GM21360 (cell line): ENCODE measurements around the gene CLCA4.

Source experiments
- ATAC-seq: cut with Tn5 transposase; IDR thresholded peaks from one replicate; pipeline ENCODE4 v1.9.1; 2021; ENCODE audit warnings: mild to moderate bottlenecking, moderate library complexity; ENCODE audit not compliant: unreplicated experiment

The CLCA4 gene

GRCh38 chr1:86523670-86524354 lies 23.1 kb upstream of the CLCA4 start:
- no peak for ATAC-seq

DNA sequence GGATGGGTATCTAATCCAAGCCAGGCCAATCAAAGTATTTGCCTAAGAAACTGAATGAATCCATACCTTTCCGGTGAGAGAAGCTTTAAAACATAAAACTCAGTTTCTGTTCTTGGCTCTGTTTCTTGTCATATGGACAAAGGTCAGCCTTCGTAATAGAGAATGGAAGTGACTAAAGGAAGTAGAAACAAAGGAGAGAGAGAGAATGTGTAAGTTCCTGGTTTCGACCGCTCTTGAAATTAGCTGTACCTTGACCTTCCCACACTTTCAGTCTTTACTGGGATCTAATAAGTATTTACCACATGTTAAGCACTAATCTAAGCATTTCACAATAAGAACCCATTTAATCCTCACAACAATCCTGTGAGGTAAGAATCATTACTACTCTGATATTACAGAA lies 19.6 kb upstream of the CLCA4 start:
- no peak for ATAC-seq

DNA sequence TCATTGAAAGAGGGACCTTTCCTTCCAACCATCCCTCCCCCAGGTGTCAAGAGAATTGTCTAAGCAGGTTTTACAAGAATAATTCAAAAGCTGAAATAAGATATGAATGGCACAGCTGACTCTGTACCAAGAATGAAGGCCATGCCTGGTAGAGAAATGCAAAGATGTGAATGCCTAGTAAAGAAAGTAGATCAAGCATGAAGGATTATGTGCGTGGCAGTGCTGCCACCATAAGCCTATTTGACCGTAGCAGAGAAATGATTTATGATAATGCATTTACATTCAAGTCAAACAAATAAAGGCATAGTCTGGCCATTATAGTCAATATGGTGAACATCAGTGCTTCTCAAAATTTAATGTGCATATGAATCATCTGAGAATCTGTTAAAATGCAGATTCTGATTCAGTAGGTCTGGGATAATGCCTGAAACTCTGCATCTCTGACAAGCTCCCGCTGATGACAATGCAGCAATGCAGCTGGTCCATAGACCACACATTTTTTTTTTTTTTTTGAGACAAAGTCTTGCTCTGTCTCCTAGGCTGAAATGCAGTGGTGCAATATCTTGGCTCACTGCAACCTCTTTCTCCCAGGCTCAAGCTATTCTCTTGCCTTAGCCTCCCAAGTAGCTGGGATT lies 16.6 kb upstream of the CLCA4 start:
- ATAC-seq: no peak

DNA sequence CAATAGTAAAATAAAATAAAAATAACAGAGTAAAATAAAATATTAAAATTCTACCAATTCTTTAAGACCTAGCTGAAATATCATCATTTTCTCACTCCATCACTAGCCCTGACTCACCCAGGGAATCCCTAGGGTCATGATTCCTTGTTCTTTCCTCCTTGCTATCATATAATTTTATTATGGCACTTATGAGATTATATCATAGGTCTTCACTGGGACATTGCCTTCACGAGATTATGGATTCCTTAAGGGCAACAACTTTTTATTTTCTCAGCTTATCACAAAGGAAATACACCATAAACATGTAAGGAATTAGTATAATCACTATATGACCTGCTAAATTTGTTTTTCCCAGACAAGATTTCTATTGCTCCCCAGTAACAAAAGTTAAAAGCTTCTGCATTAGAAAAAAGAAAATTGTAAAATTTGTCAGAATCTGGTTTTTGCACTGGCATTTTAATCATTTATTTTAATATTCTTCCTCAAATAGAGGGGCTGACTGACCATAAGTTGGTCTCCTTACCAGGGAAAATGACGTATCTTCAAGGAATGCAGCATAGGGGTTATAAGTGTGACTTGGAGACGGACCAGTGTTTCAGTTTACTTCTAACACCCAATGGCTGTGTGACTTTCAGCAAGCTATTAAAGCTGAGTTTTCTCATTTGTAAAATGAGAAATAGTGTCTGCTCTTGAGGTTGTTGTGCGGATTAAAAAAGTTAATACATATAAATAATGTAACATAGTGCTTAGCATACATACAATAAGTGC lies 8.8 kb upstream of the CLCA4 start:
- no peak for ATAC-seq

DNA sequence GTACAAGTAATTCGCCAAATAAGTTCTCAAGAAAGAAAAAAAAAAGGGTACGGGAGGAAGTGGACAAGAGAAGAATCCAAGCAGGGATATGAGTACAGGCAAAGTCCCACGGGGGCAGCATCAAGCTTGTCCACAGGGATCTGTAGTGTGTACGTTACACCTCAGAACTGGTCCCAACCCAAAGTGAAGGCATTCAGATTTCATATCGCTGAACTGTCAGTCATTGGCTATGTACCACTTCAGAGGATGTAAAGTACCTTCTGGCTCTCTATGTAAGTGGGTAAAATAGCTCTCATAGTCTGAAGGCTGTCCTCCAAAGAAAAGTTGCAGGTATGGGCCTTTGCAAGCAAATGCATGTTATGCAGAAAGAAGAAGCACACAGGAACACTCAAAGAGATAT lies 8.1 kb upstream of the CLCA4 start:
- no peak for ATAC-seq

DNA sequence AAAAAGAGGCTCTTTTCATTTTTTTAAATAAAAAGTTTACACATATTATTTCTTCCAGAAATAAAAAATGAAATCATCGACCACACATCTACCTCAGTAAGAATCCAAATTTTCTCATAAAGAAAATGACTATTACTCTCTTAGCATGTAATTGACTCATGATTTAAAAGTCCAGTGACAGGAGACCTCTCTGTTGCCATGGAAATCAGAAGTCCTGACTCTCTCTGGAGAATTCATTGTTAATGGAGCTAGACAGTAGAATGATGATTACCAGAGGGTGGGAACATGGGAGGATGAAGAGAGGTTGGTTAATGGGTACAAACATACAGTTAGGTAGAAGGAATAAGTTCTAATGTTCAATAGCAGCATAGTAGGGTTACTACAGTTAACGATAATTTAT lies 5.0 kb upstream of the CLCA4 start:
- no peak for ATAC-seq

DNA sequence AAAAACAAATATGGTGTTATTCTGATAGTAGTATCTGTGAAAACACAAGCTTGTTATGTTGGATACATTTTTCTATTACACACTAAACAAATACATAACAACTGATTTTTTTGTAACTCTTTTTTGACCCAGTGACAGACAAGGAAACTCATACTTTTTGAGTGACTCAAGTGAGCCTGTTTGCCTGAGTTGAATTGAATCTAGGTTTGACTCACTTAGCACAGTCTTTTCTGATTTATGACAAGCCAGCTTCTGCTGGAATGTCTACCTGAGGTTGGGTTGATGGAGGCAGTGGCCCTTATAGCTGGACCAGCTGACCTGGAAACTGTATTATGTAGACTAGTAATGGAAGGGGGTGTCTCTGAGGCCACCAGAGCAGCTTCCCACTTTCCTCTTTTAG lies 4.2 kb upstream of the CLCA4 start:
- no peak for ATAC-seq

GRCh38 chr1:86548839-86549238 lies 2.0 kb downstream of the CLCA4 start:
- ATAC-seq: no peak

DNA sequence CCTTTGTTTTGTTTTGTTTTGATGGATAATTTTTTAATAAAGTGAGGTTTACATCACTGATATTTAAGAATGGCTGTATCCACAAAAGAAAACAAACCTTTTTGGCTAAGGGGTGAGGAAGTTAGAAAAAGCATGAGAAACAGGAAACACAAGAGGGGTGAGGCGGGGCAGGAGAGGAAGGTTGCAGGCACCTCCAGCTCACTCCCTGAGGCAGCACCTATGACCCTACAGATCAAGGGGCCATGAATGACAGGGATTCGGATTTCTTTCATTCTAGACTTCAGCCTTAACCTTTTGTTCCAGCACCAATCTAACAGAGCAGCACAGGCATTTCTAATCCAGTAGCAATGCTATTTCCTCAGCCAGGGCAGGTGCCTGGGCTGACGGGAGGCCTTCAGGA lies 4.4 kb downstream of the CLCA4 start:
- ATAC-seq: no peak

DNA sequence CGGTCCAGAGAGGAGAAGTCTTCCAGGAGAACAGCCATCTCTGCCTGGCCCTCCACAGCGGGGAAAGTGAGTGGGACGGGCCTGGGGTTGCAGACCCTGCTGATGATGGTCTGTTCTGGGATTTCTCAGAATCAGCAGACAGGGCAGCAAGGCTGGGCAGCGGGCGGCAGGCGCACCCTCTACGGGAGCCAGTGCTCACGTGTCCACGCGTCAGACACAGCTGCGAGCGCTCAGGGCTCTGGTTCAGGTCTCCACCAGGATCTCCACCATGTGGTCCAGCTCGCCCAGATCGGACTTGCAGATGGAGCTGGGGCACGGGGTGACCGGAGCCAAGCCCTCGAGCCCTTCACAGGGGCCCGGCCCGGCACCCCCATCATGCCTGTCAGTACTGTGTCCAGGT lies 5.5 kb downstream of the CLCA4 start:
- ATAC-seq: no peak

DNA sequence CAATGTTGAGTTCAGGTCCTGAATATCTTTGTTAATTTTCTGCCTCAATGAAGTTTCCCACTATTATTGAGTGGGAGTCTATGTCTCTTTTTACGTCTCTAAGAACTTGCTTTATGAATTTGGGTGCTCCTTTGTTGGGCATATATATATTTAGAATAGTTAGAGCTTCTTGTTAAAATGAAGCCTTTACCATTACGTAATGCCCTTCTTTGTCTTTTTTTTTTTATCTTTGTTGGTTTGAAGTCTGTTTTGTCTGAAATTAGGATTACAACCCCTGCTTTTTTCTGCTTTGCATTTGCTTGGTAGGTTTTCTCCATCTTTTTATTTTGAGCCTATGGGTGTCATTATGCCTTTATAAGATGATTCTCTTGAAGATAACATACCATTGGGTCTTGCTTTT lies 10.9 kb downstream of the CLCA4 start:
- ATAC-seq: no peak

DNA sequence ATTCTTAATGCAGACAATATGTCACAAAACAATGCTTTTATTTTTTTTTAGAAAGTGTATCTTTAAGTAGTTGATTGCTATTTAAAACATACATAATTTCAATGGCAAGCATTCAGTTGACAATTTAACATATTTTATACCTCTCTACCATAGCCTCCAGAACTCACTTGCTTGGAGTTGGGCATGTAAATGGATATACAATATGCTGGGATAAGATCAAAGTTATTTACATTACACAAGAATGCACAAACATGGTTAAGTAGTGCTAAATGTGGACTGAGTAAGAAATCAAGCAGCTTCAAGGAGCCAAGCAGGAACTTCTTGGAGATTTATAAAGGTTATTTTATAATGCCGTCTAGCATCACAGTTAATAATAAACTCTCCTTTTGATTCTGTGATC lies 17.0 kb downstream of the CLCA4 start:
- no peak for ATAC-seq

- ATAC-seq: no peak
Observed at GRCh38 chr1:86567341-86567740, 20.5 kb downstream of the CLCA4 start.

- no peak for ATAC-seq
Observed at GRCh38 chr1:86567878-86568277, 21.0 kb downstream of the CLCA4 start.

- ATAC-seq: no peak
Observed at GRCh38 chr1:86573763-86574484, 27.0 kb downstream of the CLCA4 start.

DNA sequence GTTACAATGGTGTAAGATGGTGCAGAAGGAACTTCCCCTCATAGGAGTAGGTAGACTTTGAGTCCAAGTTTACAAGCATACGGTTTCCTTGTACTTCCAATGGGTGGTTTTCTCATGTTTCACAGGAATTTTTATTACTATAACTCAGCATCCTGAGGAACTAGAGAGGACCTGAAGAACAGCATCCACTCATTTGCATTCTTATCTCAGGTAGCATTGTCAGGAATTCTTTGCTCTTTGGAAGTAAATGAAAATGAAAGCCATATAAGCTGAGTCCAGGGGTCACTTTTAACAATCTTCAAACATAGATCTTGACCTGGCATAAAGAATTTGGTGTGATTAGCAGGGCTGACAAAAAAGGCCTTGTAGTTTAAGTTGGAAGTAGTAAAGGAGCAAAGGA lies 34.4 kb downstream of the CLCA4 start:
- no peak for ATAC-seq

- ATAC-seq: no peak
Observed at GRCh38 chr1:86582161-86582560, 35.3 kb downstream of the CLCA4 start.

- ATAC-seq: no peak
Observed at GRCh38 chr1:86583032-86583431, 36.2 kb downstream of the CLCA4 start.

- no peak for ATAC-seq
Observed at GRCh38 chr1:86583593-86583992, 36.7 kb downstream of the CLCA4 start.

- ATAC-seq: no peak
Observed at GRCh38 chr1:86594284-86594770, 47.4 kb downstream of the CLCA4 start.

DNA sequence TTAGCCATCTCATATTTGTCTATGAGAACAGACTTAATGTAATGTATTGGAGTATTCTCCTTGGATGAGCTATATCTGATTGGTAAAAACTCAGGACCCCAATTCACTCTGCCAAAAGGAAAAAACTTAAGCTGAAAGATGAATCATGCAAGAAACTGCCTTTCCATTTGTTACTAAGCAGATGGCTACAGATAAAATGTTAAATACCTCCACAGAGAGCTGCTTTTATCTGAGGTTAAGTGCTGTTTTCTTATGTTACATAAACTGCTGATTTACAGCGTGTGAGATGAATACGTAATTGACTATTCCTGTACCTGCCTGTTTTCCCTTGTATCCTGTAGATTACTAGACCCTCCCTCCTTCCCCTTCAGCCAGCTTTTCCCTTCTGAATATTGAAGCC lies 49.3 kb downstream of the CLCA4 start:
- no peak for ATAC-seq
